Measurements from ENCODE around the gene CAPG.

DNA sequence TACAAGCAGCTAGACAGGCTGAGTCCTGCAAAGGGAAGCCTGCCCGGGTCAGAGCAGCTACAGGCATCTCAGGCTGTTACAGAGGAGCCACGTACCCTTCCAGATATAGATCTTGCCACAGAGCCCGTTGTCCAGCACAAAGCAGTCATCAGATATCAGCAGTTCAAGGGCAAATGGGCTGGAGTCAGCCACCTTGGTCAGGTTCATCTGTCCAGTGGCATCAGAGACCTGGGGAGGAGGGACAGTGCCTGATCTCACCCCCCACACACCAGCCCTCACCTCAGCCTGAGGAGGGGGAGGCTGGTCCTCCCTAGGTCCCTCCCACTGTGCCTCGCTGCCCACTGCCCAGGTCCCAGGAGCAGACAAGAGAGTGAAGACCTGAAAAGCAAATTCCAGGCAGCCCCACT lies 12.2 kb downstream of the CAPG start:
- TF ChIP-seq CTCF (IDR thresholded peaks at IDR 0.05) (no peak), POLR2A (IDR thresholded peaks at IDR 0.05) (no peak), POLR2AphosphoS5 (IDR thresholded peaks at IDR 0.05; ENCODE audit: insufficient read depth in 1 of 2, low read depth in 1 of 2) (no peak)

Data from vagina (tissue), 2 donors.